Activated naive CD4-positive, alpha-beta T cell treated with anti-CD3 and anti-CD28 coated beads for 36 hours (primary cell): ENCODE results near the gene CISTR. TPM values are rescaled to one million over a fixed set of nuclear protein-coding genes. Genes with fewer than 3 reads are reported as not detected.

ENCODE experiments used
- CTCF ChIA-PET: fragments of 350-600 bp; sonication (Branson Sonifier 250); formaldehyde crosslinking; loops from one replicate; lab custom pipeline; 2021; ENCODE audit warnings: antibody characterized with exemption; lab: Charles Lee
- DNase-seq: peaks from one replicate; pipeline ENCODE4 v3.0.0-alpha.2; 2020
- H3K27ac Mint-ChIP-seq: one replicate; pipeline ENCODE4 v1.8.0; 2021; ENCODE audit warnings: mild to moderate bottlenecking, mixed read lengths
- H3K27me3 Mint-ChIP-seq: one replicate; pipeline ENCODE4 v1.8.0; 2021; ENCODE audit warnings: low read depth, mixed read lengths
- H3K36me3 Mint-ChIP-seq: one replicate; pipeline ENCODE4 v1.8.0; 2021; ENCODE audit warnings: low read depth, mixed read lengths
- H3K4me1 Mint-ChIP-seq: one replicate; pipeline ENCODE4 v1.8.0; 2021; ENCODE audit warnings: low read depth, mixed read lengths
- H3K4me3 Mint-ChIP-seq: one replicate; pipeline ENCODE4 v1.8.0; 2021; ENCODE audit warnings: mild to moderate bottlenecking, moderate library complexity, mixed read lengths
- H3K9me3 Mint-ChIP-seq: one replicate; pipeline ENCODE4 v1.8.0; 2021; ENCODE audit warnings: mixed read lengths
- intact Hi-C: fragments of 100-400 bp; cut with micrococcal nuclease; formaldehyde crosslinking; loops from one replicate; pipeline ENCODE4 v1.15.1; 2023
- total RNA-seq, 2 experiments: library from RNA; stranded (reverse); gene quantifications; one replicate each; pipeline ENCODE4 v1.2.3, GENCODE V29; 2021

The CISTR gene
- total RNA-seq, 2 experiments from 2014 or later = not detected

DNA sequence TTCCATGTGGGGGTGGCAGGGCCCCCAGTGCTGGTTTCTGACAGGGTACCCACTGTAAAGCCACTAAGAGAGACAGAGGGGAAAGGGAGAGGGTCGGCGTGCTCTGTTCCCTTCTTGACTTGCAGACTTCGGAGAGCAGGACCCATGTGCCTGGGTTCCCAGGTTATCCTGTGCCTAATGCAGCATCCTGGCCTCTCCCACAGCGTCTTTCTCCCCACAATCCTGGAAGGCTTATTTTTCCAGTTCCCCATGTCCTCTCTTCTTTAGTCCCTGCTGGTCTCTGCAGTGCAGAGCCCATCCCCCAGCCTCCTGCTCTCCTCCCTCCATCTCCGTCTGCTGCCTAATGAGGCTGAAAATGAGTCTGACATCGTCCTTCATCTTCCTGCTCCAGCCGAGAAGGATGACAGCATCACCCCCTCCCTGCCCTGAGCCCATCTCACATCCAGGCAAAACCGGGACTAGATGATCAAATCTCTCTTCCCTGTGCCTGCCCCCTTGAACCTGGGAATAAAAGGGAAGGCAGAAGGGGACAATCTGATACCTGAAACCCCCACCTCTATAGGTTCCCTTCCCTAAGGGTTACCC, 39.6 kb downstream of the CISTR start:
- Mint-ChIP-seq H3K27me3 (peaks cover 3% of the 10 kb centered on the region), H3K4me1 (no peaks in the 10 kb centered on the region), H3K36me3 (peaks cover 3% of the 10 kb centered on the region), H3K9me3 (no peaks in the 10 kb centered on the region), H3K4me3 (no peak overlapping the region), H3K27ac (no peak overlapping the region)
- CTCF ChIA-PET = no interaction called here
- no peak for DNase-seq
- intact Hi-C loops = no loop called here

DNA sequence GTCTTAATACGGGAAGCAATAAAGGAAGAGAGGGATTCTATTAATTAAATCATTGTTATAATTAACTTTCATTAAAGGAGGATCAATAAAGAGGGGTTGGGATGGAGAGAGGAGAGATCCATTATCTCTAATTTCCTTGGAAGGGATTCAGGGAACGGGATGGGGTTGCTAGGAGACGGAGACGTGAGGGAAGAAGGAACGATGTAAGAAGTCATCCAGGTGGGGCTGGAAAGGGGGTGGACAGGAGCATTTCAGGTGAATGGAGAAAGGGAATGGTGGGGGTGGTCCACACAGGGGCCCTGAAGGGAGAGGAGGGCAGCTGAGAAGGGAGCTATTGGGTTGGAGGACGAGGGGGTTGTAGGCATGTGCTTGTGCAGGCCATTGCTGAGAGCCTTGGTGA, 41.7 kb downstream of the CISTR start:
- Mint-ChIP-seq H3K4me1 (no peaks in the 10 kb centered on the region), H3K9me3 (no peaks in the 10 kb centered on the region), H3K27ac (no peak overlapping the region), H3K36me3 (no peaks in the 10 kb centered on the region), H3K4me3 (no peak overlapping the region), H3K27me3 (peaks cover 13% of the 10 kb centered on the region)
- DNase-seq = no peak
- CTCF ChIA-PET = interaction anchor here (1.8 to 9.4 kb wide), 2 partner anchors 8 to 34 kb away, joined by 5 to 236 read pairs; no protein-coding TSS in a partner anchor
- intact Hi-C loops = no loop called here

DNA sequence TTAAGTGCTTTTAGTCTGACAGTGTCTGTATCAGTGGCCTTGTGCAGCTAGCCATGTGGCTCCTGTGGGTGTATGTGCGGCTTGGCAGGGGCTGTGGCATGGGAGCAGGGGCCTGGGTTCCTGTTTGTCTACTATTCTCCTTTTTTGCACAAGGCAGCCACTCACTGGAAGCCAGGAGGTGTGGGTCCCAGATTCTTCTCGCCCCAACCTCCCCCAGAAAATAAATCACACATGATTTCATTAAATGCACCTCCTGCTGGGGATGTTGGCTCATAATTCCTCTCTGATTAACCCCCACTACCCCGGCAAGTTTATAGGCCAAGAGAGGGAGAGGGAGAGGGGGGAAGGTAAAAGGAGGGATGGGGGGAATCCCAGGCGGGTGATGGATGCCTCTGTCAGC, 42.1 kb downstream of the CISTR start:
- intact Hi-C loops = no loop called here
- no peak overlapping the region for H3K27ac Mint-ChIP-seq
- peaks cover 16% of the 10 kb centered on the region for H3K27me3 Mint-ChIP-seq
- H3K36me3 Mint-ChIP-seq = no peaks in the 10 kb centered on the region
- CTCF ChIA-PET = interaction anchor here (1.8 to 9.4 kb wide), 2 partner anchors 8 to 35 kb away, joined by 5 to 236 read pairs; no protein-coding TSS in a partner anchor
- no peaks in the 10 kb centered on the region for H3K4me1 Mint-ChIP-seq
- H3K9me3 Mint-ChIP-seq = no peaks in the 10 kb centered on the region
- H3K4me3 Mint-ChIP-seq = no peak overlapping the region
- DNase-seq = no peak

DNA sequence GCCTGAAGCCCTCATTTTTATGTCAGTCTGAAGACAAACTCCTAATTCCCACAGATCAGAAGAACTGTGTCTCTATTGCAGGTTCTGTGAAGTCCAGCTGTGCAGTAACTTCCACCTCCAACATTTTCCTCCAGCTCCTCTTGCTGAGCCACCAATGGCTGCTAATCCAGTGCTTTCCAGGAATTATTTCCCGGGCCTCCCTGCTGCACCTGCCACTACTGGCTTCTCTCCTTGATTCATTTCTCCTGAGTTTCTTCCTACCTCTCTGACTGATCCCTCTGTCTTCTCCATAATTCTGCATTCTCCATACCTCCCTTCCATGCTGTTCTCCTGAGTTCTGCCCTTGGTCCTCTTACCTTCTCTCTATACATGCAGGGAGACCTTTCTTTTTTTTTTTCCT, 45.7 kb downstream of the CISTR start:
- Mint-ChIP-seq H3K36me3 (no peaks in the 10 kb centered on the region), H3K4me1 (peaks cover 2% of the 10 kb centered on the region), H3K27me3 (peaks cover 42% of the 10 kb centered on the region), H3K4me3 (no peak overlapping the region), H3K9me3 (no peaks in the 10 kb centered on the region), H3K27ac (no peak overlapping the region)
- no peak for DNase-seq
- intact Hi-C loops = no loop called here
- CTCF ChIA-PET = interaction anchor here (0.6 to 9.4 kb wide), 2 partner anchors 38 to 302 kb away, joined by 6 to 236 read pairs; no protein-coding TSS in a partner anchor

DNA sequence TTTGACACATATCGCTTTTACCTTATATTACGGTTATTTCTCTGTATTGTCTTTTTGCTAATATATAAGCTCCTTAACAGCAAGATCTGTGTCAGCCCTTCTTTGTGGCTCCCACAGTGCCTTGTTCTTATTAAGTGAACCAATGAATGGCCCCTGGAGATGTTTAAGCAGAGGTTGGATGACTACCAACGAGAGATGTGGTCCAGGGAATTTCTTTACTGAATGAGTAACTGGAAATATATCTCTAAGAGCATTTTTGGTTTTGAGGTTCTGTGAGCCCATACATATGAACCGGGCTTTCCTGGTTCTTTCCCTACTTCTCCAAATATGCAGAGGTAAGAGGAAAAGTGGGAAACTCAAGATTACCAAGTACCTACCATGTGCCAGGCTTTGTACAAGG, 48.0 kb downstream of the CISTR start:
- H3K27ac Mint-ChIP-seq = no peak overlapping the region
- peaks cover 61% of the 10 kb centered on the region for H3K27me3 Mint-ChIP-seq
- CTCF ChIA-PET = interaction anchor here (0.6 to 9.4 kb wide), 5 partner anchors 24 to 434 kb away, joined by 3 to 236 read pairs (median 9); no protein-coding TSS in a partner anchor
- DNase-seq = no peak
- no peaks in the 10 kb centered on the region for H3K9me3 Mint-ChIP-seq
- no peaks in the 10 kb centered on the region for H3K36me3 Mint-ChIP-seq
- peaks cover 2% of the 10 kb centered on the region for H3K4me1 Mint-ChIP-seq
- intact Hi-C loops = no loop called here
- no peak overlapping the region for H3K4me3 Mint-ChIP-seq

DNA sequence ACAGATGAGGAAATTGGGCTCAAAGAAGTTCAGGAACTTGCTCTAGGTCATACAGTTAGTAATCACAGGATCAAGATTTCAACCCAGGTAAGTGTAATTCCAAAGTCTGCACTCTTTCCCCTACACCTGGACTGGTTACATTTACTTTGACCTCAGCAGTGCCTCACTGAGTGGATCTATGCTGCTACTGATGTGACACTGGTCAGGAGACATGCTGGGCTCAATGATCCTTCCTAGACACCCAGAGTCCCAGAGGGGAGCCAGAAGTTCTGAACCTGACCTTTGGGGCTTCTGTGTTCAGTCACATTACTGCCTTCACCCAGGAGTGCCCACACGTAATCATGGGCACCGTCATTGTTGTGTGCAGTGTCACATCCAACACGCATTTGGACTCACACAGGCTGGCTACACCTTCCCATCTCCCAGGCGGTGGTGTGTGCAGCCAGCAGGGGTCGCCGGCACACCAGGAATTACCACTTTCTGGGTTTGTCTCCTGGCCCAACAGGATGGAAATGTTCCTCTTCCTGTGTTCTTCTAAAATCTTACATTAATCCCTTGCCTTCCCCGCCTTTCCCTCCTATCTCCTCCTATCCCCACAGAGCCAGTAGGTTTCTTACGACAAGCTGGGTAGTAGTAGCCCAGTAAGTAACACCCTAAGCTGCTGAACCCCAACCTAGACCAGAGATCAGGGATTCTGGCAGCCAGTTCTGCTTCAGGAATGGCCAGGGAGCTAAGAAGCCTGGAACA, 50.1 kb downstream of the CISTR start:
- peaks cover 7% of the 10 kb centered on the region for H3K4me1 Mint-ChIP-seq
- H3K27me3 Mint-ChIP-seq = peaks cover 74% of the 10 kb centered on the region
- CTCF ChIA-PET = interaction anchor here (0.6 to 9.4 kb wide), 23 partner anchors 9 to 184 kb away, joined by 3 to 236 read pairs (median 5); no protein-coding TSS in a partner anchor
- H3K4me3 Mint-ChIP-seq = no peak overlapping the region
- DNase-seq = peak; percentile 86
- H3K36me3 Mint-ChIP-seq = no peaks in the 10 kb centered on the region
- intact Hi-C loops = loop anchor here (1.0 kb wide), 1 partner anchor 42 kb away; no protein-coding TSS in a partner anchor
- H3K9me3 Mint-ChIP-seq = no peaks in the 10 kb centered on the region
- H3K27ac Mint-ChIP-seq = no peak overlapping the region

DNA sequence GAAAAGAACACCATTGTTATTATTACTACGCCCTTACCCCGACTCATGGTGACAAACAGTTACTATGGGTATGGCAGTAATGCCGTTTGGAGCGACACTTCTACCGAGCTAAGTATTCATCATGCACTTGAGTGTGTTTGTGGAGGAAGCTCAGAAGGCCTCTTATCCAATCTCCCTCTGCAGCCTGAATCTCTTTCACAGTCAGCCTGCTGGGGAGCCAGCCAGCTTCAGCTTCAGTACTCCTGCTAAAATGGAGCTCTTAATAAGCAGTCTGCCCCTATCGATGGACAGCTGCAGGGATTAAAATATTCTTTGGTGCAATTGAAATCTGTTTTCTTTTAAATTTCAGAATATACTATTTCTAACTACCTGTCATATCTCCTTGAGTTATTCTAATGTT, 51.2 kb downstream of the CISTR start:
- peaks cover 17% of the 10 kb centered on the region for H3K4me1 Mint-ChIP-seq
- no peak for DNase-seq
- no peak overlapping the region for H3K27ac Mint-ChIP-seq
- H3K9me3 Mint-ChIP-seq = no peaks in the 10 kb centered on the region
- H3K36me3 Mint-ChIP-seq = no peaks in the 10 kb centered on the region
- H3K27me3 Mint-ChIP-seq = peaks cover 77% of the 10 kb centered on the region
- intact Hi-C loops = no loop called here
- CTCF ChIA-PET = interaction anchor here (0.8 to 4.4 kb wide), 6 partner anchors 13 to 57 kb away, joined by 3 to 141 read pairs (median 4); no protein-coding TSS in a partner anchor
- no peak overlapping the region for H3K4me3 Mint-ChIP-seq

DNA sequence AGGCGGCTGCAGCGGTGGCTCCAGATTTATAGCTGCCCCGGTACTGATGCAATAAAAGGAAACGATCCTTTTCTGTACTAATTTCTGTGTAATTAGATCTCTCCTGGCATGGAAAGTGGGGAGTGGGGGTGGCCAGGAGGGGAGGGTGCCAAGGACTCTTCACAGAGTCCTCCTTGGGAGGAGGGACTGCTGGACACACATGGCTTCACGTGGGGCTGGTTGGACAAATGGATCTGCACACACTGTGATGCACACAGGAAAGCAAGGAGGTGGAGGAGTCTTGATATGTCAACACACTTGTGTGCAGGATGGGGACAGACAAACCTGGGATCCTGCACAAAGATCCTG, 52.1 kb downstream of the CISTR start:
- DNase-seq = no peak
- no peak overlapping the region for H3K27ac Mint-ChIP-seq
- intact Hi-C loops = loop anchor here (10.0 kb wide), 1 partner anchor 245 kb away; no protein-coding TSS in a partner anchor
- H3K4me3 Mint-ChIP-seq = no peak overlapping the region
- H3K36me3 Mint-ChIP-seq = no peaks in the 10 kb centered on the region
- H3K9me3 Mint-ChIP-seq = no peaks in the 10 kb centered on the region
- peaks cover 24% of the 10 kb centered on the region for H3K4me1 Mint-ChIP-seq
- CTCF ChIA-PET = interaction anchor here (0.9 to 4.4 kb wide), 7 partner anchors 9 to 156 kb away, joined by 3 to 141 read pairs (median 5); no protein-coding TSS in a partner anchor
- peaks cover 81% of the 10 kb centered on the region for H3K27me3 Mint-ChIP-seq

DNA sequence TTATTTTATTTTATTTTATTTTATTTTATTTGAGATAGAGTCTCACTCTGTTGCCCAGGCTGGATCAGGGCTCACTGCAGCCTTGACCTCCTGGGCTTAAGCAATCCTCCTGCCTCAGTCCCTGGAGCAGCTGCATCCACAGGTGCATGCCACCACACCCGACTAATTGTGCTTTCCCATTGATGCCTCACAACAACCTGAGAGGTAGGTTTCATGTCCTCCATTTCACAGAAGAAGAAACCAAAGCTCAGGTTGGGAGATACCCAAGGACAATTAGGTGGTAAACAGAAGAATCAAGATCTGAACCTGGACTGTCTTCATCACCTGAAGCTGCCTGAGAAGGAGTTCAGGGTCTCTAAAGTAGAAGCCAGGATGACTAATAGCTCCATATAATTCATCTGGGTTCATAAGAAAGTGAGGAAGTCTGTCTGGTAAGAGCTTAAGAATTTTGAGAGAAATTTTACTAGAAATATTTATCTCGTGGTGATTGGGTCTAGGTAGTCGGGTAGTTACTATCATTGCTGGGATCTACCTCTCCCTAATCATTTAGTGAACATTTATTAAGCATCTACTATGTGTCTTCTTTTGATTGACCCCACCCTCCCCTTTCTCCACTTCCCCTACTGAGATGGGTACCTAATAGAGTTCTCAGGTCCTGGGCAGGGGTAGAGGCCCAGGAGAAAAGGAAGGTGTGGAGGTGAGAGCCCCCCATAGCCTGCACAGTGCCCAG, 52.7 kb downstream of the CISTR start:
- H3K36me3 Mint-ChIP-seq = no peaks in the 10 kb centered on the region
- H3K9me3 Mint-ChIP-seq = no peaks in the 10 kb centered on the region
- H3K27me3 Mint-ChIP-seq = peaks cover 83% of the 10 kb centered on the region
- intact Hi-C loops = loop anchor here (10.0 kb wide), 1 partner anchor 246 kb away; no protein-coding TSS in a partner anchor
- peaks cover 29% of the 10 kb centered on the region for H3K4me1 Mint-ChIP-seq
- no peak overlapping the region for H3K4me3 Mint-ChIP-seq
- CTCF ChIA-PET = interaction anchor here (0.5 to 4.4 kb wide), 8 partner anchors 8 to 156 kb away, joined by 3 to 141 read pairs (median 4); no protein-coding TSS in a partner anchor
- no peak for DNase-seq
- H3K27ac Mint-ChIP-seq = no peak overlapping the region

DNA sequence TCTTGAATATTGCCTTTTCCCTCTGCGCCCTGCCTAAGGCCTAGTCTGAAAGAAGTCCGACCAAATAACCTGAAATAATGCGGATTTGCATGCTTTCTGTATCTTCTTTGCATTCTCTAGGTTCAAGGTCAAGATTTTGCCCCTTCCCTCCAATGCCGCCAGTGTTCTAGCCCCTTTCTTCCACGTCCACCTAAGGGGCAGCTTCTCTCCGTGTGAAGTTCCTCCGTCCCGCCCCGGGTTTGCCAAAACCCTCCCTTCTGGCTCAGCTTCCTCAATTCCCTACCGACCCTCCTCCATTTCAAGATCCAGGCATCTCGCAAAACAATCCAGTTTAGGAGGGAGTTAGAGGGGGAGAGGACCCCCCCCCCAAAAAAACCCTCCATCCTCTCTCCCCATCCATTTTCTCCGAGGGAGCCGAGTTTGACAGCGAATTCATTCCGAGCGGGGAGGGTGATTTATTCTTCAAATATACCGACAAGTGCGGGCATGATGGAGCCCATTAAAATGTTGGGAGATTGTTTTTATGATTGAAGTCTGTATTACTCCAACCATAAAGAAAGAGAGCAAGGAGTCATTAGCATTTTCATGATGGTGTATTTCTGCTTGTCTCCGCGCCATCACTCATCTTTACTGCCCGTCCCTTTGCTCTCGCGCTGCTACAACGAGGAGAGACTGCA, 55.0 kb downstream of the CISTR start:
- Mint-ChIP-seq H3K4me3 (peak overlapping the region; percentile 16), H3K27me3 (peaks cover 77% of the 10 kb centered on the region), H3K27ac (no peak overlapping the region)

More for the DNA sequence above, 55.0 kb downstream of the CISTR start:
- Mint-ChIP-seq H3K36me3 (no peaks in the 10 kb centered on the region), H3K4me1 (peaks cover 26% of the 10 kb centered on the region), H3K9me3 (no peaks in the 10 kb centered on the region)
- intact Hi-C loops = loop anchor here (10.0 kb wide), 1 partner anchor 248 kb away; no protein-coding TSS in a partner anchor
- DNase-seq = no peak
- CTCF ChIA-PET = interaction anchor here (0.6 to 4.4 kb wide), 3 partner anchors 19 to 50 kb away, joined by 3 to 141 read pairs (median 4); no protein-coding TSS in a partner anchor
